Measurements from ENCODE around the gene TMEM167B.

- no peak for TF ChIP-seq POLR2A (IDR thresholded peaks at IDR 0.05)
- TF ChIP-seq CTCF (IDR thresholded peaks at IDR 0.05): no peak
- no peak for TF ChIP-seq EP300 (IDR thresholded peaks at IDR 0.05)
- no peak for TF ChIP-seq POLR2AphosphoS5 (IDR thresholded peaks at IDR 0.05)
Measured at GRCh38 chr1:109142260-109142659, 51.7 kb downstream of the TMEM167B start.
